LNCaP clone FGC (cell line): Measurements from ENCODE around the gene C17orf67.
A peak's percentile ranks its signal among the peaks of the same experiment; 100 is the strongest.

Source experiments
- DNase-seq: peaks from one replicate; pipeline ENCODE4 v3.0.0-alpha.2; 2011; ENCODE audit warnings: low read depth
- H3K4me3 ChIP-seq: 2 replicates; pipeline ENCODE4 v1.5.1; 2011; ENCODE audit warnings: mild to moderate bottlenecking, low read depth, low read length, control low read depth
- TF ChIP-seq, protein P1 (sequence below): IDR thresholded peaks from 2 replicates; pipeline ENCODE4 v1.5.1; 2012; ENCODE audit warnings: mild to moderate bottlenecking; ENCODE audit not compliant: control insufficient read depth, insufficient read depth; ENCODE audit errors: extremely low read depth

The C17orf67 gene

GRCh38 chr17:56779898-56780777 lies 53.6 kb downstream of the C17orf67 start:
- TF ChIP-seq, protein P1, sequence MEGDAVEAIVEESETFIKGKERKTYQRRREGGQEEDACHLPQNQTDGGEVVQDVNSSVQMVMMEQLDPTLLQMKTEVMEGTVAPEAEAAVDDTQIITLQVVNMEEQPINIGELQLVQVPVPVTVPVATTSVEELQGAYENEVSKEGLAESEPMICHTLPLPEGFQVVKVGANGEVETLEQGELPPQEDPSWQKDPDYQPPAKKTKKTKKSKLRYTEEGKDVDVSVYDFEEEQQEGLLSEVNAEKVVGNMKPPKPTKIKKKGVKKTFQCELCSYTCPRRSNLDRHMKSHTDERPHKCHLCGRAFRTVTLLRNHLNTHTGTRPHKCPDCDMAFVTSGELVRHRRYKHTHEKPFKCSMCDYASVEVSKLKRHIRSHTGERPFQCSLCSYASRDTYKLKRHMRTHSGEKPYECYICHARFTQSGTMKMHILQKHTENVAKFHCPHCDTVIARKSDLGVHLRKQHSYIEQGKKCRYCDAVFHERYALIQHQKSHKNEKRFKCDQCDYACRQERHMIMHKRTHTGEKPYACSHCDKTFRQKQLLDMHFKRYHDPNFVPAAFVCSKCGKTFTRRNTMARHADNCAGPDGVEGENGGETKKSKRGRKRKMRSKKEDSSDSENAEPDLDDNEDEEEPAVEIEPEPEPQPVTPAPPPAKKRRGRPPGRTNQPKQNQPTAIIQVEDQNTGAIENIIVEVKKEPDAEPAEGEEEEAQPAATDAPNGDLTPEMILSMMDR: peak; percentile 94
- no peak for DNase-seq
- no peak overlapping the region for H3K4me3 ChIP-seq

- H3K4me3 ChIP-seq: no peak overlapping the region
- DNase-seq: no peak
- TF ChIP-seq, protein P1: no peak
These were observed 54.4 kb downstream of the C17orf67 start for GRCh38 chr17:56779322-56779721.

DNA sequence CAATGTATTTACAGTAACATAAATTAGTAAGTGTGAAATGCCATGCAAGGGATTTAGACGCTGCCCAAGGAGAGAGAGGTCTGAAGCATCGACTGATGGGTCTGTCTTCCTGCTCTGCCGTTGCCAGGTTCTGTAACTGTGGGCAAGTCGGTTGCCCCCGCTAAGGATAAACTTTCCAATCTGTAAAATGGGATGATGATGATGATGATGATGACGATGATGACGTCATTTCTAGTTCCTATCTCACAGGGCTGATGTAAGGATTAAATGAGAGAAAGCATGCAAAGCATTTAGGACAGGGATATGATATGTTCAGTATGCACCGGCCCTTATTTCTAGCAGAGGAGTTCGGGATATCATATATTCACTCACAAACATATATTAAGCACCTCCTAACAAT lies 54.8 kb downstream of the C17orf67 start:
- no peak for DNase-seq
- TF ChIP-seq, protein P1: no peak
- no peak overlapping the region for H3K4me3 ChIP-seq

DNA sequence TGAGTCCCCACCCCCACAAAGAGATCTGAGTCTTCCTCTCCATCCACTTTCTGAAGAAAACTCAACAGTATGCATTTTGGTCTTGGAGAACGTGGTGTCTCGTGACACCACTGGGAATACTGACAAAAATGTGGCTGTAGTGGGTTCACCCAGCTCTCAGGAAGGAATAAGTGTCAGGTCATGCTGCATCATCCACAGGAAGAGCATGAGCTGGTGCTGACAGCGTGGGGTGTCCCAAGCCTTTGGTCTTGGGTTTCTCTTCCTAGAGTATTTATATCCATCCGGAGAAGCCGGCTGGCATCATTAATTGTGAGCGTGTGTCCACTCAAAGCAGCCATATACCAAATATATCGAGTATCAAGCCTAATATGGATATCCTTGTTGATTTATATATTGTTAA lies 55.9 kb downstream of the C17orf67 start:
- no peak overlapping the region for H3K4me3 ChIP-seq
- TF ChIP-seq, protein P1: no peak
- no peak for DNase-seq

DNA sequence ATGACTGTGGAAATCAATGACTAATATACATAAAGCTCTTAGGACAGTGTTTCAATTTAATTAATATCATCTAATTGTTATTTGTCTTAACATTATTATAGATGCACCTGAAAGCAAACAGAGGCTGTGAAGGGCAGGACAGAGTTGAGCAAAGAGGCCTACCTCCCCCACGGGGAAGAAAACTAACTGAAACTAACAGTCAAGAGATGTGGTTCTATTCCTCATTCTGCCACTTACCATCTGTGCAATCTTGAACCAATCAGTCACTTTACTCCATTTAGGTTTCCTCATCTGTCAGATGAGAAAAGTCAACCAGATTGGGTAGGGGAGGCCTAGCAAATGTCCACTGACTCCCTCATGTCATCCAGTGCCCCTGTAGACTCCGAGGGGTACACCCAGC lies 59.1 kb downstream of the C17orf67 start:
- TF ChIP-seq, protein P1: no peak
- no peak for DNase-seq

DNA sequence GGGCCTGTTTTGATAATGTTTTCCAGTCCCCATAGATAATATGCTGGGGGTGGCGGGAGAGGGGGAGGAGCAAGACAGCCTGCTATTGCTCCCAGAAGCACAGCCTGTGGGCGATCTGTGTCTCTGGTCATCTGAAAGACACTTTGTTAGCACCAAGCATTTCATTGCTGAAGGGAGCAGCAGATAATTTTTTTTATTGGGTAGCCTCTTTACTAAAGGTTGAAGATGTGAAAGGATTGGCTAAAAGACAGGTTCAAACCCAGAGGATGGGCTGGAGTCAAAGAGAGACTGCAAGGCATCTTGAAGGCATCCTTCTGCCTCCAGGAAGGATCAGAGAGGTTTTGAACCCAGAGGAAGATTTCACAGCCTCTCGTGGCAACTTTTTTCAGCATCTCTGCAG lies 60.6 kb downstream of the C17orf67 start:
- no peak overlapping the region for H3K4me3 ChIP-seq
- TF ChIP-seq, protein P1: no peak
- no peak for DNase-seq

More for the DNA sequence above, 59.1 kb downstream of the C17orf67 start:
- no peak overlapping the region for H3K4me3 ChIP-seq
